ENCODE data around the gene POU4F3. TPM values are rescaled to one million over a fixed set of nuclear protein-coding genes. Genes with fewer than 3 reads are reported as not detected.
A peak's percentile ranks its signal among the peaks of the same experiment; 100 is the strongest.

Gene POU4F3
- total RNA-seq, 1 experiment from 2014 or later, result not detected

GRCh38 chr5:146342882-146343865, 4.5 kb downstream of the POU4F3 start:
- no peaks in the 10 kb centered on the region; the same call in 1 of the 2 replicates for H3K36me3 Mint-ChIP-seq
- peak; percentile 9 for ATAC-seq
- peaks cover 52% of the 10 kb centered on the region for H3K4me1 Mint-ChIP-seq
- peak; percentile 52 for DNase-seq (ENCODE audit: low spot score)
- TF ChIP-seq TCF7 (CRISPR knock-in tag; IDR thresholded peaks at IDR 0.05; ENCODE audit: low read depth), result no peak
- no peak for TF ChIP-seq MLX (CRISPR knock-in tag; IDR thresholded peaks at IDR 0.05)
- TF ChIP-seq PREB (CRISPR knock-in tag; IDR thresholded peaks at IDR 0.05; ENCODE audit: borderline replicate concordance), result no peak
- ChIA-PET CTCF (interaction anchor here (0.5 to 2.0 kb wide), 2 partner anchors 82 to 116 kb away, joined by 3 to 6 read pairs; no protein-coding TSS in a partner anchor), POLR2A (no interaction called here)
- H3K27ac Mint-ChIP-seq, result no peak overlapping the region
- peak overlapping the region; percentile 52 for H3K4me3 Mint-ChIP-seq
- peaks cover 100% of the 10 kb centered on the region for H3K27me3 Mint-ChIP-seq (ENCODE audit: low read depth)
- H3K9me3 Mint-ChIP-seq, result no peaks in the 10 kb centered on the region

- no peak overlapping the region for H3K27ac Mint-ChIP-seq
- ATAC-seq, result peak; percentile 84
- H3K36me3 Mint-ChIP-seq, result no peaks in the 10 kb centered on the region; the same call in 1 of the 2 replicates
- DNase-seq (ENCODE audit: low spot score), result peak; percentile 91
- peaks cover 100% of the 10 kb centered on the region for H3K27me3 Mint-ChIP-seq (ENCODE audit: low read depth)
- no peaks in the 10 kb centered on the region for H3K9me3 Mint-ChIP-seq
- no peak for TF ChIP-seq CBFB (CRISPR knock-in tag; IDR thresholded peaks at IDR 0.05; ENCODE audit: low read depth)
- TF ChIP-seq ZNF532 (CRISPR knock-in tag; IDR thresholded peaks at IDR 0.05; ENCODE audit: borderline replicate concordance), result no peak
- no peak for TF ChIP-seq EMX1 (CRISPR knock-in tag; IDR thresholded peaks at IDR 0.05)
- no peak for TF ChIP-seq ELF4 (CRISPR knock-in tag; IDR thresholded peaks at IDR 0.05; ENCODE audit: low read depth)
- TF ChIP-seq IRF1 (CRISPR knock-in tag; IDR thresholded peaks at IDR 0.05), result no peak
- no peak for TF ChIP-seq ATF1 (CRISPR knock-in tag; IDR thresholded peaks at IDR 0.05)
- no peak for TF ChIP-seq FOXP4 (CRISPR knock-in tag; IDR thresholded peaks at IDR 0.05)
- no peak for TF ChIP-seq FOXP1 (CRISPR knock-in tag; IDR thresholded peaks at IDR 0.05; ENCODE audit: borderline replicate concordance)
- TF ChIP-seq SMAD3 (CRISPR knock-in tag; IDR thresholded peaks at IDR 0.05; ENCODE audit: borderline replicate concordance), result no peak
- TF ChIP-seq NFE2L1 (CRISPR knock-in tag; IDR thresholded peaks at IDR 0.05), result no peak
- no peak for TF ChIP-seq ZNF671 (CRISPR knock-in tag; IDR thresholded peaks at IDR 0.05)
- TF ChIP-seq STAT6 (CRISPR knock-in tag; conservative IDR thresholded peaks at IDR 0.05; ENCODE audit: low read depth), result no peak
- TF ChIP-seq HMGA2 (CRISPR knock-in tag; IDR thresholded peaks at IDR 0.05), result no peak
- ChIA-PET POLR2A (no interaction called here), CTCF (interaction anchor here (0.6 to 2.0 kb wide), 6 partner anchors 46 to 238 kb away, joined by 3 to 6 read pairs (median 4); no protein-coding TSS in a partner anchor)
- peaks cover 46% of the 10 kb centered on the region for H3K4me1 Mint-ChIP-seq
- H3K4me3 Mint-ChIP-seq, result peak overlapping the region; percentile 55
These were observed 5.8 kb downstream of the POU4F3 start for GRCh38 chr5:146344155-146345118.

Measured in WTC11 (cell line).